Non-pigmented ciliary epithelial cell (primary cell): Measurements from ENCODE around the gene PLEKHN1.

ENCODE experiments used
- DNase-seq: peaks from one replicate; pipeline ENCODE4 v3.0.0-alpha.2; 2010; ENCODE audit warnings: low read depth

Gene PLEKHN1

GRCh38 chr1:966135-966703, at the start of gene PLEKHN1:
Gene PLEKHN1 (plus strand): TSS chr1:966482. CDS start chr1:966532, 50 bp downstream.
- DNase-seq, result no peak

GRCh38 chr1:917076-917459, 49.2 kb upstream of the PLEKHN1 start:
- no peak for DNase-seq

GRCh38 chr1:917466-918091, 48.7 kb upstream of the PLEKHN1 start:
- DNase-seq, result no peak

GRCh38 chr1:918353-918752, 47.9 kb upstream of the PLEKHN1 start:
- DNase-seq, result no peak

GRCh38 chr1:918843-919242, 47.4 kb upstream of the PLEKHN1 start:
- no peak for DNase-seq

GRCh38 chr1:919271-919872, 46.9 kb upstream of the PLEKHN1 start:
- DNase-seq, result no peak

- no peak for DNase-seq
Observed at GRCh38 chr1:920010-920409, 46.3 kb upstream of the PLEKHN1 start.

- DNase-seq, result no peak
Observed at GRCh38 chr1:920521-920920, 45.8 kb upstream of the PLEKHN1 start.

GRCh38 chr1:921011-921837, 45.1 kb upstream of the PLEKHN1 start:
- no peak for DNase-seq

GRCh38 chr1:923131-923990, 42.9 kb upstream of the PLEKHN1 start, which contains the start of gene SAMD11:
Gene SAMD11 (plus strand): TSS chr1:923923. CDS start chr1:924432, 509 bp downstream.
- no peak for DNase-seq

- DNase-seq, result no peak
Observed at GRCh38 chr1:923991-924655, 42.2 kb upstream of the PLEKHN1 start.

GRCh38 chr1:924656-925560, 41.4 kb upstream of the PLEKHN1 start:
- DNase-seq, result no peak

- DNase-seq, result no peak
Observed at GRCh38 chr1:925561-926421, 40.5 kb upstream of the PLEKHN1 start.

GRCh38 chr1:927234-927633, 39.0 kb upstream of the PLEKHN1 start:
- DNase-seq, result no peak

GRCh38 chr1:927748-928147, 38.5 kb upstream of the PLEKHN1 start:
- no peak for DNase-seq

GRCh38 chr1:928825-929661, 37.2 kb upstream of the PLEKHN1 start:
- no peak for DNase-seq

GRCh38 chr1:929712-930632, 36.3 kb upstream of the PLEKHN1 start:
- DNase-seq, result no peak
